IMR-90 (cell line): Measurements from ENCODE around the gene IL6ST. TPM values are rescaled to one million over a fixed set of nuclear protein-coding genes. Genes with fewer than 3 reads are reported as not detected.

ENCODE experiments used
- ATAC-seq: fragments of 200-7000 bp; cut with Tn5 transposase; 2 replicates; pipeline ENCODE4 v1.9.1; 2020; ENCODE audit warnings: low read depth, mild to moderate bottlenecking, moderate library complexity
- BruUV-seq: library from RNA; stranded (reverse); fragments of 400-500 nt; replicated peaks from 2 replicates; lab custom pipeline; 2021; lab: Mats Ljungman, UMichigan
- CTCF ChIA-PET: fragments of 300-600 bp; formaldehyde crosslinking; extraction: SDS; loops from one replicate; lab custom pipeline; 2021; ENCODE audit warnings: antibody characterized with exemption; lab: Yijun Ruan, JAX
- POLR2A ChIA-PET: fragments of 300-600 bp; sonication (Branson Sonifier 250); formaldehyde crosslinking; loops from one replicate; lab custom pipeline; 2022; ENCODE audit warnings: antibody characterized with exemption; ENCODE audit not compliant: unreplicated experiment; lab: Charles Lee
- DNase-seq: peaks from one replicate; pipeline ENCODE4 v3.0.0; 2013
- H2AFZ ChIP-seq: replicated peaks from 2 replicates; pipeline ENCODE3; 2013; ENCODE audit warnings: low read length, mild to moderate bottlenecking; ENCODE audit not compliant: poor library complexity
- H2AK5ac ChIP-seq: 2 replicates; pipeline ENCODE4 v1.6.1; 2013; ENCODE audit warnings: low read depth, low read length, inconsistent platforms
- H2AK9ac ChIP-seq: replicated peaks from 2 replicates; pipeline ENCODE3; 2013; ENCODE audit warnings: mild to moderate bottlenecking, low read depth, low read length, moderate library complexity; ENCODE audit not compliant: poor library complexity
- H2BK120ac ChIP-seq: 2 replicates; pipeline ENCODE4 v1.6.1; 2013; ENCODE audit warnings: low read depth, low read length, inconsistent platforms
- H2BK15ac ChIP-seq: 3 replicates; pipeline ENCODE4 v1.6.1; 2013; ENCODE audit warnings: low read depth, low read length, inconsistent platforms
- H2BK20ac ChIP-seq: 2 replicates; pipeline ENCODE4 v1.6.1; 2013; ENCODE audit warnings: low read depth, mild to moderate bottlenecking, inconsistent platforms, low read length, moderate library complexity
- H2BK5ac ChIP-seq: 2 replicates; pipeline ENCODE4 v1.6.1; 2013; ENCODE audit warnings: mild to moderate bottlenecking, low read depth, low read length, inconsistent platforms; ENCODE audit not compliant: poor library complexity, severe bottlenecking
- H3K14ac ChIP-seq: replicated peaks from 2 replicates; pipeline ENCODE4 v1.6.1; 2013; ENCODE audit warnings: low read depth, low read length, inconsistent platforms
- H3K18ac ChIP-seq: 2 replicates; pipeline ENCODE4 v1.6.1; 2013; ENCODE audit warnings: low read depth, low read length, control low read depth
- H3K23ac ChIP-seq: 2 replicates; pipeline ENCODE4 v1.6.1; 2013; ENCODE audit warnings: low read depth, low read length, inconsistent platforms
- H3K27ac ChIP-seq: 2 replicates; pipeline ENCODE4 v1.5.1; 2013; ENCODE audit warnings: mild to moderate bottlenecking, control low read depth, low read length; ENCODE audit not compliant: insufficient read depth
- H3K27me3 ChIP-seq: 2 replicates; pipeline ENCODE4 v1.6.1; 2013; ENCODE audit warnings: low read length; ENCODE audit not compliant: control insufficient read depth, insufficient read depth
- H3K36me3 ChIP-seq: 2 replicates; pipeline ENCODE4 v1.6.1; 2013; ENCODE audit warnings: low read length, mixed read lengths; ENCODE audit not compliant: control insufficient read depth, insufficient read depth
- H3K4ac ChIP-seq: 2 replicates; pipeline ENCODE4 v1.6.1; 2013; ENCODE audit warnings: low read depth, low read length, inconsistent platforms
- H3K4me1 ChIP-seq: 2 replicates; pipeline ENCODE4 v1.6.1; 2013; ENCODE audit warnings: low read length, mixed read lengths; ENCODE audit not compliant: control insufficient read depth, insufficient read depth
- H3K4me2 ChIP-seq: 2 replicates; pipeline ENCODE4 v1.6.1; 2013; ENCODE audit warnings: low read depth, mild to moderate bottlenecking, control low read depth, low read length, moderate library complexity
- H3K4me3 ChIP-seq: 2 replicates; pipeline ENCODE4 v1.5.1; 2013; ENCODE audit warnings: low read depth, mild to moderate bottlenecking, control low read depth, low read length, moderate library complexity; ENCODE audit not compliant: insufficient read depth
- H3K56ac ChIP-seq: 2 replicates; pipeline ENCODE4 v1.6.1; 2013; ENCODE audit warnings: low read length, inconsistent platforms; ENCODE audit not compliant: insufficient read depth; ENCODE audit errors: extremely low read depth
- H3K79me1 ChIP-seq, 2 experiments: 2 replicates each; pipeline ENCODE4 v1.6.1; 2013; ENCODE audit warnings: low read length in 2 of 2, inconsistent platforms in 1 of 2, low read depth in 1 of 2
- H3K9ac ChIP-seq: 2 replicates; pipeline ENCODE4 v1.6.1; 2013; ENCODE audit warnings: low read depth, low read length, control low read depth
- H3K9me1 ChIP-seq: 2 replicates; pipeline ENCODE4 v1.6.1; 2013; ENCODE audit warnings: low read length, inconsistent platforms; ENCODE audit not compliant: insufficient read depth
- H3K9me3 ChIP-seq: 2 replicates; pipeline ENCODE4 v1.6.1; 2013; ENCODE audit warnings: low read length; ENCODE audit not compliant: control insufficient read depth, insufficient read depth
- H4K20me1 ChIP-seq: 2 replicates; pipeline ENCODE4 v1.6.1; 2013; ENCODE audit warnings: low read length, inconsistent platforms; ENCODE audit not compliant: insufficient read depth
- H4K5ac ChIP-seq: 2 replicates; pipeline ENCODE4 v1.6.1; 2013; ENCODE audit warnings: mild to moderate bottlenecking, low read depth, low read length, control low read depth
- H4K8ac ChIP-seq, 2 experiments: 2 replicates each; pipeline ENCODE4 v1.6.1; 2013; ENCODE audit warnings: low read depth in 2 of 2, low read length in 2 of 2, control low read depth in 1 of 2, inconsistent platforms in 1 of 2
- H4K91ac ChIP-seq: 2 replicates; pipeline ENCODE4 v1.6.1; 2013; ENCODE audit warnings: low read depth, low read length, inconsistent platforms; ENCODE audit not compliant: insufficient read depth
- BHLHE40 ChIP-seq: fragments of 150-350 bp; IDR thresholded peaks from 2 replicates; pipeline ENCODE4 v1.6.1; 2016; ENCODE audit warnings: mild to moderate bottlenecking, low read depth, low read length
- CEBPB ChIP-seq: IDR thresholded peaks from 2 replicates; pipeline ENCODE4 v1.6.1; 2012; ENCODE audit warnings: low read depth, low read length, improper control_type of control experiment
- CHD1 ChIP-seq: IDR thresholded peaks from 2 replicates; pipeline ENCODE4 v1.6.1; 2012; ENCODE audit warnings: low read depth, low read length, improper control_type of control experiment
- ELK1 ChIP-seq: fragments of 150-350 bp; IDR thresholded peaks from 2 replicates; pipeline ENCODE4 v1.6.1; 2016; ENCODE audit warnings: low read depth, mild to moderate bottlenecking, low read length, moderate library complexity, borderline replicate concordance
- FOS ChIP-seq: fragments of 150-350 bp; IDR thresholded peaks from 2 replicates; pipeline ENCODE4 v1.6.1; 2016; ENCODE audit warnings: low read depth, low read length
- MAFK ChIP-seq: IDR thresholded peaks from 2 replicates; pipeline ENCODE4 v1.6.1; 2012; ENCODE audit warnings: low read depth, low read length, improper control_type of control experiment
- MAZ ChIP-seq: IDR thresholded peaks from 2 replicates; pipeline ENCODE4 v1.6.1; 2012; ENCODE audit warnings: low read depth, mild to moderate bottlenecking, low read length, improper control_type of control experiment, moderate library complexity, borderline replicate concordance
- MXI1 ChIP-seq: IDR thresholded peaks from 2 replicates; pipeline ENCODE4 v1.6.1; 2012; ENCODE audit warnings: low read depth, mild to moderate bottlenecking, low read length, moderate library complexity, borderline replicate concordance
- NFE2L2 ChIP-seq: fragments of 150-350 bp; IDR thresholded peaks from 2 replicates; pipeline ENCODE4 v1.6.1; 2016; ENCODE audit warnings: low read depth, mild to moderate bottlenecking, low read length
- POLR2A ChIP-seq: IDR thresholded peaks from 2 replicates; pipeline ENCODE4 v1.6.1; 2012; ENCODE audit warnings: mild to moderate bottlenecking, low read depth, low read length
- RAD21 ChIP-seq: IDR thresholded peaks from 2 replicates; pipeline ENCODE4 v1.6.1; 2012; ENCODE audit warnings: low read length, improper control_type of control experiment
- RCOR1 ChIP-seq: IDR thresholded peaks from 2 replicates; pipeline ENCODE4 v1.6.1; 2012; ENCODE audit warnings: mild to moderate bottlenecking, low read length, improper control_type of control experiment; ENCODE audit not compliant: insufficient replicate concordance
- RFX5 ChIP-seq: IDR thresholded peaks from 2 replicates; pipeline ENCODE4 v1.8.0; 2012; ENCODE audit warnings: low read depth, mild to moderate bottlenecking, low read length, moderate library complexity
- SMC3 ChIP-seq: fragments of 150-350 bp; IDR thresholded peaks from 2 replicates; pipeline ENCODE4 v1.6.1; 2016; ENCODE audit warnings: low read depth, mild to moderate bottlenecking, antibody characterized with exemption, low read length, moderate library complexity
- USF2 ChIP-seq: fragments of 150-350 bp; IDR thresholded peaks from 2 replicates; pipeline ENCODE4 v1.6.1; 2017; ENCODE audit warnings: mild to moderate bottlenecking, antibody characterized with exemption, low read length, low read depth
- WGBS, 2 experiments: methylation state at CpG; one replicate each; pipeline versions ENCODE4 v1.1.5 to v1.1.7; 2013; ENCODE audit warnings: missing lambda C conversion rate in 2 of 2; ENCODE audit not compliant: insufficient read length in 1 of 2; ENCODE audit errors: extremely low coverage in 2 of 2; 5-methylcytosine and 5-hydroxymethylcytosine counted together
- dilution Hi-C: fragments of 300-500 bp; cut with HindIII; formaldehyde crosslinking; loops from one replicate; pipeline ENCODE4 v1.14.3; 2018; ENCODE audit warnings: low sequenced_read_pairs; ENCODE audit not compliant: unreplicated experiment
- in situ Hi-C: fragments of 300-500 bp; cut with MboI; formaldehyde crosslinking; loops from 3 replicates; pipeline ENCODE4 v1.14.3; 2019; ENCODE audit warnings: low sequenced_read_pairs, inconsistent platforms, mixed read lengths
- intact Hi-C: fragments of 100-400 bp; cut with micrococcal nuclease; formaldehyde crosslinking; loops from 2 replicates; pipeline ENCODE4 v1.10.0; 2022
- polyA plus RNA-seq, 3 experiments: library from polyadenylated mRNA; depleted of rRNA; stranded (reverse); fragments of >200 nt; gene quantifications; 2 replicates each; pipeline ENCODE4 v1.2.3, GENCODE V29; 2012; ENCODE audit warnings: low replicate concordance in 1 of 3
- total RNA-seq: library from RNA; depleted of rRNA; stranded (reverse); fragments of >200 nt; gene quantifications from 2 replicates; pipeline ENCODE4 v1.2.3, GENCODE V29; 2012
- TF ChIP-seq, protein P1 (sequence below): conservative IDR thresholded peaks from 2 replicates; pipeline ENCODE4 v1.5.1; 2012; ENCODE audit warnings: mild to moderate bottlenecking, low read depth, low read length, improper control_type of control experiment

The IL6ST gene
- total and polyA plus RNA-seq, 2 of the 4 experiments (the other 2 are of a cell fraction), result 90.6 to 506 TPM

DNA sequence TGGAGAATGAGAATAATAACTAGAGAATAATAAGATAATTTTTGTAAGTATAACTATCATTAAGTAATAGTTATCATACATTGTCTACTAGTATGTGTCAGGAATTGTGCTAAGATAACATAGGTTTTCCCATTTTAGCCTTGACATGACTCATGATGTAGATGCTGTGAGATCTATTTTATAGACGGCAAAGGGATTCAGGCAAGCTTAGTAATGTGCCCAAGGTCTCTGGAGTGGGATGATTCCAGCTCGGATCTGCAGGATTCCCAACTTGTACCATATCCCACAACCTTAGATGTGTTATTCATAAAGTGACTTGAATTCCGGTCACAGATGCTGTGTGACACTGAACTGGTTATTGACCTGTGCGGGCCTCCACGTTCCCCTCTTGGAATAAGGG, 92.1 kb downstream of the IL6ST start:
- Histone ChIP-seq H3K27ac (no peak overlapping the region), H4K20me1 (no peaks in the 10 kb centered on the region), H3K9me1 (peaks cover 4% of the 10 kb centered on the region; the same call in 1 of the 2 replicates), H2AFZ (no peak overlapping the region), H2BK120ac (no peak overlapping the region), H3K36me3 (no peaks in the 10 kb centered on the region), H3K14ac (no peak overlapping the region; the same call in 1 of the 2 replicates), H2BK15ac (no peak overlapping the region; the same call in 2 of the 3 replicates), H3K9ac (no peak overlapping the region), H2AK9ac (no peak overlapping the region), H3K4me2 (no peak overlapping the region), H4K5ac (no peak overlapping the region), H3K27me3 (no peaks in the 10 kb centered on the region), H3K56ac (no peak overlapping the region), H3K4me3 (no peak overlapping the region), H2BK5ac (no peak overlapping the region), H4K91ac (no peak overlapping the region), H3K23ac (no peak overlapping the region), H2BK20ac (no peak overlapping the region), H3K4me1 (peaks cover 4% of the 10 kb centered on the region), H4K8ac (no peak overlapping the region), H3K9me3 (no peaks in the 10 kb centered on the region), H3K4ac (no peak overlapping the region), H2AK5ac (no peak overlapping the region), H3K79me1 (no peaks in the 10 kb centered on the region), H3K18ac (no peak overlapping the region)
- ChIA-PET CTCF (no interaction called here), POLR2A (interaction anchor here (0.6 kb wide), 1 partner anchor 595 kb away, joined by 9 read pairs; the partner anchor contains the start of gene DHX29)
- in situ Hi-C loops (loop anchor here (25.0 kb wide), 1 partner anchor 565 kb away; no protein-coding TSS in a partner anchor), intact Hi-C loops (no loop called here), dilution Hi-C loops (no loop called here)
- ATAC-seq, result no peak
- peak; percentile 27 for DNase-seq
- TF ChIP-seq POLR2A (no peak), MXI1 (no peak), BHLHE40 (no peak), ELK1 (no peak), CHD1 (no peak), SMC3 (no peak), CEBPB (no peak), MAFK (no peak), MAZ (no peak), FOS (no peak), USF2 (no peak), RAD21 (no peak), RFX5 (no peak), NFE2L2 (no peak), RCOR1 (no peak)
- TF ChIP-seq, protein P1, sequence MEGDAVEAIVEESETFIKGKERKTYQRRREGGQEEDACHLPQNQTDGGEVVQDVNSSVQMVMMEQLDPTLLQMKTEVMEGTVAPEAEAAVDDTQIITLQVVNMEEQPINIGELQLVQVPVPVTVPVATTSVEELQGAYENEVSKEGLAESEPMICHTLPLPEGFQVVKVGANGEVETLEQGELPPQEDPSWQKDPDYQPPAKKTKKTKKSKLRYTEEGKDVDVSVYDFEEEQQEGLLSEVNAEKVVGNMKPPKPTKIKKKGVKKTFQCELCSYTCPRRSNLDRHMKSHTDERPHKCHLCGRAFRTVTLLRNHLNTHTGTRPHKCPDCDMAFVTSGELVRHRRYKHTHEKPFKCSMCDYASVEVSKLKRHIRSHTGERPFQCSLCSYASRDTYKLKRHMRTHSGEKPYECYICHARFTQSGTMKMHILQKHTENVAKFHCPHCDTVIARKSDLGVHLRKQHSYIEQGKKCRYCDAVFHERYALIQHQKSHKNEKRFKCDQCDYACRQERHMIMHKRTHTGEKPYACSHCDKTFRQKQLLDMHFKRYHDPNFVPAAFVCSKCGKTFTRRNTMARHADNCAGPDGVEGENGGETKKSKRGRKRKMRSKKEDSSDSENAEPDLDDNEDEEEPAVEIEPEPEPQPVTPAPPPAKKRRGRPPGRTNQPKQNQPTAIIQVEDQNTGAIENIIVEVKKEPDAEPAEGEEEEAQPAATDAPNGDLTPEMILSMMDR, result no peak
- 100% methylated on average over 2 of the region's 5 CpGs; no CpG with 5 or more reads in 1 of the 2 experiments for WGBS, 2 experiments
- no TSS peak for BruUV-seq
